ENCODE data around the gene VTI1B.
"Not testable (repeated sequence)": the region's sequence is repeated elsewhere in the genome, so short reads cannot be mapped to it uniquely, and the experiment has no call there.

The VTI1B gene

DNA sequence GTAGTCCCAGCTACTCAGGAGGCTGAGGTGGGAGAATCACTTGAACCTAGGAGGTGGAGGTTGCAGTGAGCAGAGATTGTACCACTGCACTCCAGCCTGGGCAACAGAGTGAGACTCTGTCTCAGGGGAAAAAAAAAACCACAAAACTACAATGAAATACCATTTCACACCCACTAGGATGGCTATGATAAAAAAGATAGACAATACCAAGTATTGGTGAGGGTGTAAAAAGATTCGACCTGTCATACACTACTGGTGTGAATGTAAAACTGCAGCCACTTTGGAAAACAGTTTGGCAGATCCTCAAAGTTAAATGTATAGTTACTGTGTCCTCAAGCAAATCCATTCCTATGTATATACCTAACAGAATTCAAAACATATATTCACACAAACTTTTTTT, 48.3 kb downstream of the VTI1B start:
- not testable (repeated sequence) for DNase-seq

DNA sequence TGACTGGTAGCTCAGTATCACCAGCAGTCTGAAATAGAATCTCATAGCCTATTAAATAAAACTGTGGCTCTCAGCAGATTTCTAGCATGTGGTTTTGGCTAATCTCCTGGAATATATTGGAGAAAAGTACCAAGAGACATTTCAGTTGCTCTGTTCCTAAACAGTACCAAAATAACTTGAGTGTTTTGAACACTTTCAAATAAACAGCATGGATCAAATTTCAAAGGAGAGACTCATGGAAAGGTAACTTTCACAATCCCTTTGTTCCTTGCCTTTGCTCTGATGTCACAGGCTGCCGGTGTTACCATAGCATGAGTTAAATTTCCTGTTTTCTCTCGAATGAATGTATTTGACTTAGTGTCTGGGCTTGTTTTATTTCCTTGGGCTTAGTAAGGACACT, 51.3 kb downstream of the VTI1B start:
- peak in 1 of 2 donors; percentile 11 for DNase-seq

DNA sequence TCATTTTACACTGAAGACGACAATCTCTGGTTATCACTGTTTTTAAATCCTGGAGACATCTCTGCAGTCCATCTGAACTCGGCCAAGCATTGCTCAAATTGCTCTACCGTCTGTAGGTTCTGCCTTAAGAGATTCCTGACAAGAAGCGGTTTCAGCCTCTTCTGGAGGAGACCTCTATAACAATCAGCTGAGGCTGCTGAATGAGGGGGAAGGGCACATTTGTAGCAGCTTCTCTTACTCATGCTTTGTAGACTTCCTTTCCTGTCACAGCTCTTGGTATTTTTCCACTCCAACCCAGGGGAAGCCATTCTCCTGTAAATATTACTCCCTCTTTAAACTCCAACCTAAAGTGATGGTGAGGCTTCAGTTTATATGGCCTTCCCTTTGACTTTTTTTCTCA, 51.8 kb downstream of the VTI1B start:
- DNase-seq: peak; percentile 49 to 66

DNA sequence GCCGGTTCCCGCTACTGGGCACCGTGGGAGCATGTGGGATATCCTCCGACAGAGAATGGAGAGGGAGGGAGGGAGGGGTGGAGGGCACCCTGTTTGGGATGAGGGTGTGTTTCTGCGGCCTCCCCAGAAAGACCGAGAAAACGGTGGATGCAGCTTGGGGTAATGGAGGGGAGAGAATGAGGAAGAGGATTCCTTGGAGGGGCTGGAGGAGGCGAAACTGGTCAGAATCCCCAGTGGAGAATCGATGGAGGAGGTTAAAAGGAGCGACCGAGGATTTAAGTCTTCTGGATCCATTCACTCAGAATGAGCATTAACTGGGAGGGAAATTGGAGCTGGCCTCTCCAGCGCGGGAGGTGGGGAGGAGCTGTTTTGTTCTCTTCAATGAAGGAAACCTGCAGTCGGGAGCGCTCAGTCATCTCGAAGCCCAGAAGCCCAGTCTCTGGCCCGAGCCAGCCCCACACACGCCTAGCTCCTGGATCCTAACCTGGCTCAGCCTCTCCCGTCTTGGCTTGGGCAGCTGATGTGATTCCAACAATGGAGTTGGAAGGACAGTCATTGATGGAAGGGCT, 54.1 kb downstream of the VTI1B start:
- no peak for DNase-seq

DNA sequence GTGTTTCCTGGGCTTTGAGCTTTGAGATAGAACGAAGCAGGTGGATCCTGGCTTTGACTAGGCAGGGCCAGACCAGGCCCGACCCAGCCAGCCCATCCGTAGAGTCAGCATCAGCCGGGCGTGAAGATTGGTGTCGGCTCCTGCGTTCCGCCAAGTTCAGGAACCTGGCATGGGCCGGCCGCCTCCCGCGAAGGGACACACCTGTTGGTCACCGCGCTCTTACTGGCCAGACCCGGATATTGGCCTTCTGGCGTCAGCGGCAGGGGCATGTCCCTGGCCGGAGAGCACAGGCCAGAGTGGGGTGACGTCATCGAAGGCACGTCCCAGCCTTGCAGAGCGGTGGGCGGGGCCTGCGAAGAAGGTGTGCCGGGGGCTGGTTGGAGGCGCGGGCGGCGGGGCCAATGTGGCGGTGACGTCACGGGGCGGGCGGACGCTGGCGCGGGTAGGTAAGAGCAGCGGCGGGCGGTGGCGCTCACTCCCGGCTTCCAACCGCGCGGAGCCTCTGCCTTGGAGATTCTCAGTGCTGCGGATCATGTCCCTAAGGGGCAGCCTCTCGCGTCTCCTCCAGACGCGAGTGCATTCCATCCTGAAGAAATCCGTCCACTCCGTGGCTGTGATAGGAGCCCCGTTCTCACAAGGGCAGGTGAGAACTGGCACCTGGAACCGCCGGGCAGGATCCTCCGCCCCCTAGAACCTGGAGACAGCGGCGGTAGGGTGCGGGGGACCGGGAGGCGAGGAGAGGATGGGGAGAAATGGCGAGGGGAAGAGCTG, 54.8 kb downstream of the VTI1B start, which contains the start of gene ARG2:
Gene ARG2, plus strand, starts transcription at position 475 of the 771 bp plus-strand sequence. Its CDS starts 58 bp downstream, at position 533.
- peak; percentile 89 to 95 for DNase-seq

DNA sequence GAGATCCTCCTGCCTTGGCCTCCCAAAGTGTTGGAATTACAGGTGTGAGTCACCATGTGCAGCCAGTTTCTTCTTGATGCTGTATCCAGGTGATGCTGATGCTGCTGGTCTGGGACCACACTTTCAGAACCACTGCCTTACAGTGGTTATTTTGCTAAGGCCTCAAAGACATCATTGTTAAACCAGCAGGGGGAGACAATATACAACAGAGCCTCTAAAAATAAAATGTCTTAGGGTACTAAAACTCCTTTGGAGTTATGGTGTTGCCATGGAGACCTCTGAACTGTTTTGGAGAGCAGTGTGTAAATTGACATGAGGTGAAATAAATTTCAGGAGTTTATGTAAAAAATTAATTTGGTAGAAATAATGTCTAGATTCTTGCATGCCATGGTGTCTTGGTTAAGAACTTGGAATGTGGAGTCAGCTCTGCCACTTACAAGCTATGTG, 55.8 kb downstream of the VTI1B start:
- DNase-seq: peak; percentile 52 to 75

DNA sequence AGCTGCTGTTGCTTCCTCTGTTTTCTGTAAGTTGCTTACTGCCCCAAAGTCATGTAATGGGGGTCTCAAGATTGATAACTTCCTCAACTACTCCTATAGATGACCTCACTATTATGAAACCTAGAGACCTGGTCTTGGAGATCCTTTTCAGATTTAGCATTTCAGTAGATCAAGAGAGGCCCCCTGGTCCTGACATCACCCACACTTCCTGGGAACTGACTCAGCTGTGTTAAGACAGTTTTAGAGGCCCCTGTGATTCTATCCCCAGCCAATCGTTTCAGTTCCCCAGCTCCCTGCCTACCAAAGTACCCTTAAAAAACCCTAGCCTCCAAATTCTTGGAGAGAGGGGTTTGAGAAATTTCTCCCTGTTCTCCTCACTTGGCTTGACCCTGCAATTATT, 63.9 kb downstream of the VTI1B start:
- DNase-seq: no peak

DNA sequence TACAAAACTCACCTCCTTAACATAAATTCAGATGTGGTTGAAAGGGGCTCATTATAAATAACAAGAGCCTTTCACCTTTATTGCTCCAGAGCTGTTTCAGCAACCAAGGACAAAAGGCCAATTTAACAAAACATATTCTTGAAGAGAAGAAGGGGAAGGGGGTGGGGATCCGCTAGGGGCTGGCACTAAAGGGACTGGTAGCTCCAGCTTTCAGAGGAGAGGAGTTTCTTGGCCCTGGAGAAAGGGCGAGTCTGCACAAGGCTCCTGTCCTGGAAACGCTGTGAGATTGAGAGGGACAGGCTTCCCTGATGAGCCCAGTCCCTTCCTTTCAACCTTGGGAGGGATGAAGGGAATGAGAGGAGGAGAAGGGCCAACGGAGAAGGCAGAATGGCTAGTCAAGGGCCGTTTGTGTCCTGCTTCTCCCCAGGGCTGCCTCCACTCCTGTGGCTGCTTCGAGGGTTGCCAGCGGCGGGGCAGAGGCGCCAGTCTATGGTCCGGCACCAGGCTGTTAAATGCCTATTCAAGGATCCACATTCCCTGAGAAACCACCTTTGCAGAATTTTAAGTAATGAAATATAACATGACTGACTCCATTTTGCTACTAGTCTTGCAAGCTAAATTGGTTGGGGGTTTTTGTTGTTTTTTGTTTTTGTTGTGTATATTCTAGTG, 64.7 kb downstream of the VTI1B start:
- no peak for DNase-seq

DNA sequence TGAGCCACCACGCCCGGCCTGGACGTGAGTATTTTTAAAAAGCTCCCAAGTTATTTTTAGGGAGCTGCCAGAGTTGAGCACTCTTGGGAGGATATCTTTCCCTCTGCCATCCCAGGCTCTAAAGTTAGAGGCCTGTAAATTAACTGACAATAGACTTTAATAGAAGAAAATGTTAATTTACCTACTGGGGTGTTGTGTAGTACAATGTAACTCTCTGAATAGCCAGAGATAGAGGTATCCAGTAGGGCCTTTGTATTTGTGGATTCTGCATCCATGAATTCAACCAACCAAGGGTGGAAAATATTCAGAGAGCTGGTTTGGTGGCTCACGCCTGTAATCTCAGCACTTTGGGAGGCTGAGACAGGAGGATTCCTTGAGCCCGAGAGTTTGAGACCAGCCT, 66.8 kb downstream of the VTI1B start:
- DNase-seq: no peak

DNA sequence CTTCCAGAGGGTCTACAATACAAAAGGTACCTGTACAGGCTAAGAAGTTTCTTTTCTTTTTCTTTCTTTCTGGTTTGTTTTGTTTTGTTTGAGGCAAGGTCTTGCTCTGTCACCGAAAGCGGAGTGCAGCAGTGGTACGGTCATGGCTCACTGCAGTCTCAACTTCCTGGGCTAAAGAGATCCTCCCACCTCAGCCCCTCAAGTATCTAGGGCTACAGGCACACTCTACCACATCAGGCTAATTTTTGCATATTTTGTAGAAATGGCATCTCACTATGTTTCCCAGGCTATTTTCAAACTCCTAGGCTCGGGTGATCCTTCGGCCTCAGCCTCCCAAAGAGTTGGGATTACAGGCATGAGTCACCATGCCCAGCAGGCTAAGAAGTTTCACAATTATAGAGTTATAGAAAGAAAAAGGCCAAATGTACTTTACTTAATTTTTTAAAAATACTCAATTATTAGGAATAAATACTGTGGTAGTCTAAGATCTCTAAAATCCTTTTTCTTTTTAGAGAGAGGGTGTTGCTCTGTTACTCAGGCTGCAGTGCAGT, 71.4 kb downstream of the VTI1B start:
- no peak for DNase-seq

DNA sequence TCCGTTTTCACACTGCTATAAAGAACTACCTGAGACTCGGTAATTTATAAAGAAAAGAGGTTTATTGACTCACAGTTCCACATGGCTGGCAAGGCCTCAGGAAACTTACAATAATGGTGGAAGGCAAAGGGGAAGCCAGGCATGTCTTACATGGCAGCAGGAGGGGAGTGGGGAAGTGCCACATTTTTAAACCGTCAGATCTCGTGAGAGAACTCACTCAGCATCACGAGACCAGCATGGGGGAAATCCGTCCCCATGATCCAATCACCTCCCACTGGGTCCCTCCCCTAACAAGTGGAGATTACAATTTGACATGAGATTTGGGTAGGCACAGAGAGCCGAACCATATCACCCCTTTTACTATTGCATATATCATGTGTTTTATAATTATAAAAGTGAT, 72.4 kb downstream of the VTI1B start:
- peak in 1 of 2 donors; percentile 40 for DNase-seq

DNA sequence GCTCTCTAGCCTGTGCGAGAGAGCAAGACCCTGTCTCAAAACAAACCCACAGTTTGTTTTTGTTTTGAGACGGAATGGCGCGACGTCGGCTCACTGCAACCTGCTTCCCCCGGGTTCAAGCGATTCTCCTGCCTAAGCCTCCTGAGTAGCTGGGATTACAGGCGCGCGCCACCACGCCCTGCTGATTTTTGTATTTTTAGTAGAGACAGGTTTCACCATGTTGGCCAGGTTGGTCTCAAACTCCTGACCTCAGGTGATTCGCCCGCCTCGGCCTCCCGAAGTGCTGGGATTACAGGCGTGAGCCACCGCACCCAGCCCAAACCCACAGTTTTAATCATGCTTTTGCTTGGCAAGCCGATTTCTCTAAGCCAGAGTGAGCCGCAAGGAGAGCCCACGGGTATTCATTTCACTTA, 73.9 kb downstream of the VTI1B start:
- not testable (repeated sequence) for DNase-seq

DNA sequence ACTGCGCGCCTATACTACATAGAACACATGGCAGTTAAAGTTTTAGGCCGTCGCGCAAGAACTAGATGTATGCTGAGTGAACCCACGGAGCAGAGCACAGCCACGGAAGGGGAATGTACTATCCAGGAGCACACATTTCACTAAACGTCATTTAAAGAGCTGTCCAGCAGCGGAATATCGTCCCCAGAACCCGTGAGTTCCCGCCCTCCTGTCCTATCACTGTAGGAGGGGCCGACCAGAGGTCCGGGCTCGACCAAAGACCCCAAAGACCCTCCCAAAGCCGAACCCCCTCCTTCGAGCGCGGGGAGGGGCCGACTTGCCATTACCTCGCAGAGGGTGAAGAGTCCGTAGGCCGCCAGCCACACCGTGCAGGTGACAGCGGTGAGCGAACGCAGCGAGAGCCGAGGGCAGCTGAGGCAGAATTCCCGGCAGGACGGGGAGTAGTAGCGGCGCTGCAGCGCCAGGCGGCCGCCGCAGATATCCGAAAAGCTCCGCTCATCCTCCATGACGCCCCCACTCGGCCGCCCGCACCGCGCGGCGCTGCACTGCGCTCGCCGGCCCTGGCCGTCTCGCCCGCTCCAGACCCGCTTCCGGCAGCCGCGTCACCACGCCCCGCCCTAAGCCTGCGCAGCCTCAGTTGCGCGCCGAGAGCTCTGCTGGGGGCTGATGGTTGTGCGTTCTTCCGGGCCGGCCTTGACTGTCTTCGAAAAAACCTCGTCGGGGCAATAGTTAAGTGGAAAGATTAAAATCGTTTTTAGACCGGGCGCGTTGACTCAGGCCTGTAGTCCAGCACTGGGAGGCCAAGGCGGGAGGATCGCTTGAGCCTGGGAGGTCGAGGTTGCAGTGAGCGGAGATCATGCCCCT, 74.5 kb downstream of the VTI1B start, which contains the start of gene PIGH:
Gene PIGH, minus strand, starts transcription at position 571 of the 864 bp plus-strand sequence. Its CDS starts 65 bp downstream, at position 506.
- peak; percentile 89 for DNase-seq

Data from inflammatory macrophage (primary cell).